ENCODE measurements around the gene SEC16B. TPM values are rescaled to one million over a fixed set of nuclear protein-coding genes. Genes with fewer than 3 reads are reported as not detected.

SEC16B gene
- total and polyA plus RNA-seq, 2 of the 8 experiments (the other 6 are each of a cell fraction or from before 2014, with no cell fraction given) = 0.56 to 0.94 TPM

Small RNAs within 50 kb of the gene (small RNA-seq; reads per million reads assigned to genes)
- gene AL359075.1 (ENCODE audit: insufficient read depth) = not detected

Other genes starting within 250 kb of the SEC16B start
- gene RASAL2, start 124.0 kb upstream of the SEC16B start, total RNA-seq (2021; fragmentation: NEBNext Ultra II Directional; extraction: Animal tissue kit (Norgen Biotek cat#: 25700)) = 31.2 and 32.5 TPM in 2 replicates
- gene RASAL2, start 124.0 kb upstream of the SEC16B start, polyA plus RNA-seq (2011; rRNA removed) = 15.9 and 18.3 TPM in 2 replicates

Measured in H1 (cell line).